Gastroesophageal sphincter (tissue), 3 donors: ENCODE results near the gene CPN2.

Experiments
- EP300 ChIP-seq: sonication (generic); formaldehyde crosslinking; IDR thresholded peaks from one replicate; pipeline ENCODE4 v1.6.1; 2017; ENCODE audit warnings: antibody characterized with exemption, mild to moderate bottlenecking
- POLR2A ChIP-seq, 2 donors: fragments of 450-650 bp; IDR thresholded peaks; one replicate each; pipeline ENCODE4 v1.6.1; 2017; ENCODE audit warnings: antibody characterized with exemption in 2 of 2, mild to moderate bottlenecking in 2 of 2, moderate library complexity in 1 of 2
- POLR2AphosphoS5 ChIP-seq: sonication (generic); formaldehyde crosslinking; IDR thresholded peaks from one replicate; pipeline ENCODE4 v1.6.1; 2017; ENCODE audit warnings: antibody characterized with exemption
- TF ChIP-seq, protein P1 (sequence below), 4 experiments: fragments of 200-600 bp in 2 of 4; fragments of 450-650 bp in 2 of 4; sonication (generic) in 1 of 4; IDR thresholded peaks; one replicate each; pipeline ENCODE4 v1.5.1; 2017 to 2019; ENCODE audit warnings: antibody characterized with exemption in 4 of 4, mild to moderate bottlenecking in 2 of 4, moderate library complexity in 2 of 4

DNA sequence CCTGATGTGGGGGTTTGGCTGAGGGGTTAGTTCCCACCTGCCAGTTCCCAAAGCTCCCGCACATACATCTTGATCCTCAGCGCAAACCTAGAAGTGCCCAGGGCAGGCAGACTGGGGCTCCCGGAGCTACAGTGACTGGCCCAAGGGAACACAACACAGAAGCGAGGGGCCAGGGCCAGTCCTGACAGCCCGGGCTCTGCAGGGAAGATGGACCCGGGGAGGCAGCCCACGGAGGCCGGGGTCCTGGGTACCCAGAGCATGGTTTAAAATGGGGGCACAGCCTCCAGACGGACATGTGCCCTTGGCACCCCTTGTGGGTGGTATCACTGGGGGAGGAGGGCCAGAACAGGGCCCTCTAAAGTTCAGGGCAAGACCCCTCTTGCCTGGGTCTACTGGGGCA is 5.1 kb downstream of the CPN2 start:
- TF ChIP-seq, protein P1, sequence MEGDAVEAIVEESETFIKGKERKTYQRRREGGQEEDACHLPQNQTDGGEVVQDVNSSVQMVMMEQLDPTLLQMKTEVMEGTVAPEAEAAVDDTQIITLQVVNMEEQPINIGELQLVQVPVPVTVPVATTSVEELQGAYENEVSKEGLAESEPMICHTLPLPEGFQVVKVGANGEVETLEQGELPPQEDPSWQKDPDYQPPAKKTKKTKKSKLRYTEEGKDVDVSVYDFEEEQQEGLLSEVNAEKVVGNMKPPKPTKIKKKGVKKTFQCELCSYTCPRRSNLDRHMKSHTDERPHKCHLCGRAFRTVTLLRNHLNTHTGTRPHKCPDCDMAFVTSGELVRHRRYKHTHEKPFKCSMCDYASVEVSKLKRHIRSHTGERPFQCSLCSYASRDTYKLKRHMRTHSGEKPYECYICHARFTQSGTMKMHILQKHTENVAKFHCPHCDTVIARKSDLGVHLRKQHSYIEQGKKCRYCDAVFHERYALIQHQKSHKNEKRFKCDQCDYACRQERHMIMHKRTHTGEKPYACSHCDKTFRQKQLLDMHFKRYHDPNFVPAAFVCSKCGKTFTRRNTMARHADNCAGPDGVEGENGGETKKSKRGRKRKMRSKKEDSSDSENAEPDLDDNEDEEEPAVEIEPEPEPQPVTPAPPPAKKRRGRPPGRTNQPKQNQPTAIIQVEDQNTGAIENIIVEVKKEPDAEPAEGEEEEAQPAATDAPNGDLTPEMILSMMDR (IDR thresholded peaks at IDR 0.05): no peak
- TF ChIP-seq POLR2A (IDR thresholded peaks at IDR 0.05): no peak
- TF ChIP-seq POLR2AphosphoS5: no peak
- TF ChIP-seq EP300: no peak
